Stimulated activated CD8-positive, alpha-beta memory T cell treated with anti-CD3 and anti-CD28 coated beads, Interleukin-15, amount 100 ng/mL, for 24 hours (primary cell): ENCODE results near the gene SMYD2.

ENCODE experiments used
- DNase-seq: peaks from one replicate; pipeline ENCODE4 v3.0.0-alpha.2; 2020; ENCODE audit warnings: low read depth

Gene SMYD2

DNA sequence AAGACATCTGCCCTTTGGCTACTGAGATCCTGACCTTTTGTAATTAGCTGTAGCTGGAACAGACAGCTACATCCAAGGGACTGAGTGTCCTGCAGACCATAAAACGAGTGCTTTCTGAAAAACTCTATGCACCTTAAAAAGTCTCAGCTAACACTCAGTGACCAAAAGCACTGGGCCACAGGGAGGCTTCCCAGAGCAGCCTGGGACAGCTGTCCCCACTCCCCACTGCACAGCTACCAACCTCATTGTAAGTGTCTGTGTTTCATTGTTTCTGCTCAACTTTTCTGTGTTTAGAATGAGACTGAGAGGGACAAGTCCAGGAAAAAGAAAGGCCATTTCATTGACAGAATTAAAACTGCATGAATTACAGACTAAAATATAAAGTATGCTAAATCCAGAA lies 80.7 kb downstream of the SMYD2 start:
- DNase-seq = no peak

DNA sequence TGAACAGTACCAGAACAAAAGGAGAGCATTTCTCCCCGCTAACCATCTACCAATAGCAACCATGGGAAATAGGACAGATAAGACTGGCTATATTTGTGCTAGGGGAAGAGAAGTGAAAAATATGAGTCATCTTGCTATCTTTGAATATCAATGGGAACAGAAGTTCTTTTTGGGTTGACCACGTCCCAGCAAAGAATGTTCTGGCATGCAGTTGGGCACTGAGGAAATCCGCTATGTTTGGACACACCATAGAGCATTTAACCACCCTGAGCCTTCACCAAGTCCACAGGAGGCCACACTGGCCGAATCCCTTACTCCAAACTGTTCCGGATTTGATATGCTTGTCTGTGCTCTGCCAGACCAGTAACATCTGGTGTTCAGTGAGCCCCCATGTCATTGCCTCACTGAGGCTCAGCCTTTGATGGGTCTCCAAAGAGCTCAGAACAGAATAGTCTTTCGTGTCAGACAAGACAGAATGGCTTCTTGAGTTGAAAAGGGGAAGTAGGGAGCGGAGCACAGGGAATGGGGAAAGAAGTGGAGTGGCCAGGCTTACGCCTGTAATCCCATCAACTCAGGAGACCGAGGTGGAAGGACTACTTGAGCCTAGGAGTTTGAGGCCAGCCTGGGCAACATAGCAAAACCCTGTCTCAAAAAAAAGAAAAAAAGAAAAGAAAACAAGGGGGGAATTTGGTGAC lies 81.4 kb downstream of the SMYD2 start:
- DNase-seq = no peak

DNA sequence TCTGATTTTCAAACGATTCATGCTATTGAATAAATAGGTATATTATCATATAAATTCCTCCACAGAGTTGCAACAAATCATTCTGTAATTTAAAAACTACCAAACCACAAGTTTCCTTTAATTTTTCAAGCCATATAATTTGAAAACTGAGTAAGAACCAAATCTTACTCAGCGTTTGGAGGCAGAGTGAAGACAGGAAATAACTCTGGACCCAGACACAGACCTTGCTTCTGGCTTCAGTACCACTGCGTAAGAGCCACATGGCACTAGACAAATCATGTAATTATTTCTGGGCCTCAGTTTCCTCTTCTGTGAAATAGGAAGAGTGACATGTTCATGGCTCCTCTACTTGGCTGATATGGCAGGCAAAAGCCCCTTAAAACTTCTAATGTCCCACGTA lies 82.4 kb downstream of the SMYD2 start:
- no peak for DNase-seq

DNA sequence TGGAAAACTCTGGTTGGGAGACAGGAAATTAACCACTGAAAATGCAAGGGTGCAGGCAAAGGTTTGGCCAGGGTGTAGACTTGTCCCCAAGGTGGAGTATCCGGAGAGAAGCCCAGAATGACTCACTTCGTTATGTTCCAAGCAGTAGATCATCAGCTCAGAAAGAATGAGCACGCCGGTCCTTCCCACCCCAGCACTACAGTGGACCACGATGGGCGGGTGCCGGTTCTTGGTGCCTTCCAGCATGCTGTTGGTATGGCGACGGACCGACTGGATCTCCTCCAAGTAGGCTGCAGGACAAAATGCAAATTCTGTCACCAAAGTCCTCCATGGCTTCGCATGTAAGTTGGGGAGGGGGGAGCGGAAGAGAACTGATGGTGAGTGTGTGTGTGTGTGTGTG lies 83.4 kb downstream of the SMYD2 start:
- DNase-seq = no peak

DNA sequence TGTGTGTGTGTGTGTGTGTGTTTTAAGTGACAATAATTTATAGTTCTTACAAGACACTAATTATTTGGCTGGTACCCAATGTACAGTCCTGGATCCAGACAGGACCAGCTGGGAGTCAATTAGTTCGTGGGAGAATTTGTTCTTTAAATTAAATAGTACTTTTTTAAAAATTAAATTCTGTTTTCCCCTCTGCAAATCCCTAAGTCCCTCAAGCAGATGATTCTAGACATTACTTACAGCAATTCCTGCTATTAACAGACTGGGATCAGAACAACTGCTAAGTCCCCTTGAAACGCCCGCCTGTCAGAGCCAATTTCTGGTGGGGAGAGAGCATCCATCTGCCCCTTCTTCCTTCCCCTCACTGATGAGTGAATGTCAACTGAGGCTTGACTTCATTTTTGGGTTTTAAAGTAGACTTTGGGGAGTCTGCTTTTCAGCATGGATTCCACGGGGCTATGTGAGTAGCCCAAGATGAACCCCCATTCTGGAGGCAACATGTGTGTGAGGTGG lies 83.9 kb downstream of the SMYD2 start:
- no peak for DNase-seq

DNA sequence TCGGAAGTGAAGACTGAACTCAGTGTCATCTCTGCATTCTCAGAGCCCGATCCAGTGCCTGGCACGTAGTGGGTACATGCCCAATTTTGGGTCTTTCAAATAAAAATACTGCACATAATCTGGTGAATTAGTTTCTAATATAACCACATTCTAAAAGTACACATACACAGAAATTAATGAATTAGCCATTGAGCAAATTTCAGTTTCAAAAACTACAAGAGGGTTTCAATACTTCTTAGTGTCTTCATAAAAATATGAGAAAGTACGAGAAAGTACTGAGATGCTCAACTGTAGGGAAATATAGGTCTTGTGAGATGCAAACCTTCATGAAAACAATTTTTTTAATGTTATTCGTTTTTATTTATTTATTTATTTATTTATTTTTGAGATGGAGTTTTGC lies 86.9 kb downstream of the SMYD2 start:
- DNase-seq = no peak

DNA sequence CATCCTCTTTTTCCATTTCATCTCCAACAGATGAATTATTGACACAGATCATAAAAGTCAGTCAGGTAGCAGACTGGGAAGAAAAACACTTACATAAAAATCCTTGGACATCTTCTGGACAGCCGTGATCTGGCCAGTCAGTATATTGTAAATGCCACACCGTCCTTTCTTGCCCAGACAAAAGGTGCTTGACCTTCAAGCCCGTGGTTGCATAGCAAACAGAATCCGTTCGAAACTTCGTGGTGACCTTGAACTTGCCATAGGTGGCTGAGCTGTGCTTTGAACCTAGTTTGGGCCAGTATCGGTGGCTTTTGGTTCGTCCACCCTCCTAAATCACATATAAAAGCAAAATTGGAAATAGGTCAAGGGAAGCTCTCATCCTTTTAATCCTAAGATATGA lies 88.4 kb downstream of the SMYD2 start:
- DNase-seq = no peak

DNA sequence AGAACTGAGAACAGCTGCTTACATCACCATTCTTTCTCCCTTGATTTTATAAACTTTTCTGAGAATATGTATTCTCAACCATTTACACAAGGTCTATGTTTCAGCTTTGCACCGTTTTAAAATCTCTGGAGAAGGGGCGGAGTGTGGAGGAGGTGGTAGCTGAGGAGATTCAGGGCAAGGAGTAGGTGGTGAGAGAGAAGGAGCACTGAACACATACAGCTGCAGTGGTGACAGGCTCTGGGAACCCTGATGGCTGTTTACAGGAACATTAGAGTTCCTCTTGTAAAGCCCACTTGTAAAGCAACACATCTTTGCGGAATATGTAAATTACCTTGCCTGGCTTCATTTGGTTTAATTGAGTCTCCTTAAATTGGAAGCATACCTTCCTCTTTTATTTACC lies 89.7 kb downstream of the SMYD2 start:
- no peak for DNase-seq

DNA sequence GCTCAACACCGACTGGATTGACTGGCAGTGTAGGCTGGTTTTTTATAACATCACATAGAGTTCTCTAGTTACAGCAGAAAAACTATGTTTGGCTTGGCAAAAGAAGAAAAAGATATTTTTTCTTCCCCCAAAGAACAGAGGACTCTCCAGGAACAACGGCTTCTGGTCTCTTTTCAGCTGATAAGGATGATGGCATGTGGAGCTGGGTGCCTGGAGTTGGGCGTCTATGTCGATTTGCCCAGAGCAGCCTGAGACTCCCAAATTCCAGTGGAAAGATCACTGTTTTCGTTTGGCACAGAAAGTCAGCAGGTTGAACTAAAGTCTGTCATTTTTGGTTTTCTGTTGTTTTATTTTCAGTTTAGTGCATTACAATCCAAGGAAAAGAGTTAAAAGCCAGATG lies 91.1 kb downstream of the SMYD2 start:
- DNase-seq = no peak

DNA sequence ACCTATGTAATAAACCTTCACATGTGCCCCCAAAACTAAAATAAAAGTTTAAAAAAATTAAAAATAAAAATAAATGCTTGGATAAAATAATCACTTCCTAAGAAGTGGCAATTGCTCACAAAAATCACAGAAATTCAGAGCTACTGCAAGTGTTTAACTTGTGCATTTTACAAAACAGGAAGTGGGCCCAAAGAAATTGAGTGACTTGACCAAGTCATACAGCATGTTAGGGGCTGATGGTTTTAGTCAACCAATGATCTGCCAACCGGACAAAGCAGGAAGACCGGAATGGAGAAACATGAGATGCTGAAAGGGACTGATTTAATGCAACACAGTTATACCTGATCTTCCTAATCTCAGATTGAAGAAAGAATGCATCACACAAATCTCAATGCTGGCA lies 96.5 kb downstream of the SMYD2 start:
- no peak for DNase-seq

DNA sequence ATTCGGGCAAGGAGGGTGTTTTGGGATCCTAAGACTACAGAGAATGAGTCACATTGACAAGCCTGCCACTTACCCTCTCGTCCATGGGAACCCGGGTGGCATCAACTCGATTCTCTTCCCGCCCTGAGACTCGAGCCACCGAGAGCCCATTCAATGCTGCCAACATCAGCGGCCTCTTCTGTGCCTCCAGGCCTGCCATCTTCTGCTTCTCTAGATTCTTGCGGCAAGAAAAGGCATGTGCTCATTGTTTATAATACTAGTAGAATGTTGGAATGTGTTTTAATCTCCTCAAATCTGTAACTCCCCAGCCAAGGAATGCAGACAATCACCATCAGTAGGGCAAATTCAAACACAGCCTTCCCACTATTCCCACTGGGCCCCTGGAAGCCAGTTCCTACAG lies 96.9 kb downstream of the SMYD2 start:
- DNase-seq = no peak

DNA sequence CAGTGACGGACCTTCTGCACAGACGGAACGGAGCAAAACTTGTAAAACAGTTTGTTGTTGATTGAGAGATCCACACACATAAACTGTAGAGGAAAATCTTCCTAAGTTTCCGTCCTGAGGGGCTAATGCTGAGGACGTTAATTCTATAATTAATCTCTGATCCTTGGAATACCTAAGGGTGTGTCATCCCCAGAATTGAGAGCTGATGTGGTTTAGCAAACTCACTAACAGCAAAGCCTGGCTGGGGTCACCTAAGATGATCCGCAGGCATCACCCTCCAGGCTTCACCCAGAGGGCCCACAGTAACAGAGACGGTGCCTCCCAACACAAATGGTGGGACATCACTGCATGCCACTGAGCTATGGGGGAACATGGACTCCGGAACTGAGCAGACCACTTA lies 97.5 kb downstream of the SMYD2 start:
- no peak for DNase-seq

DNA sequence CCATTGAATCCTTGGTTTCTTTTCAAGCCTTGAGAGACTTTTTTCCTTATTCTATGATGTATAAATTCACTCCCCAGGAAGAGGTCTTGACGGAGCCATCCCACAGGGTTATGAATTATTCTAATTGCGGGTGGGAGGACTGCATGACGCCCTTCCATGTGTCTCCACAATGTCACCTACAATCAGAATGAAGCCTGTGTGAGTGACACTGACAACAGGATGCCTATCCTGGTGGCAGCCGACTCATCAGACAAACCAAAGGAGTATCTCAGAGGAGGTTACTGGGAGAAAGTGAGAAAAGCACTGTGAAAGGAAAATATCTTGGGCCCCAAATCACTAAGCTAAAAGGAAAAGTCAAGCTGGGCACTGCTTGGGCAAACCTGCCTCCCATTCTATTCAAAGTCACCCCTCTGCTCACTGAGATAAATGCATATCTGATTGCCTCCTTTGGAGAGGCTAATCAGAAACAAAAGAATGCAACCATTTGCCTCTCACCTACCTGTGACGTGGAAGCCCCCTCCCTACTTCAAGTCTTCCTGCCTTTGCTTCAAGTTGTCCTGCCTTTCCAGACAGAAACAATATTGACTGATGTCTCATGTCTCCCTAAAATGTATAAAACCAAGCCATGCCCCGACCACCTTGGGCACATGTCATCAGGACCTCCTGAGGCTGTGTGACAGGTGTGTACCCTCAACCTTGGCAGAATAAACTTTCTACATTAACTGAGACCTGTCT lies 98.4 kb downstream of the SMYD2 start:
- no peak for DNase-seq

DNA sequence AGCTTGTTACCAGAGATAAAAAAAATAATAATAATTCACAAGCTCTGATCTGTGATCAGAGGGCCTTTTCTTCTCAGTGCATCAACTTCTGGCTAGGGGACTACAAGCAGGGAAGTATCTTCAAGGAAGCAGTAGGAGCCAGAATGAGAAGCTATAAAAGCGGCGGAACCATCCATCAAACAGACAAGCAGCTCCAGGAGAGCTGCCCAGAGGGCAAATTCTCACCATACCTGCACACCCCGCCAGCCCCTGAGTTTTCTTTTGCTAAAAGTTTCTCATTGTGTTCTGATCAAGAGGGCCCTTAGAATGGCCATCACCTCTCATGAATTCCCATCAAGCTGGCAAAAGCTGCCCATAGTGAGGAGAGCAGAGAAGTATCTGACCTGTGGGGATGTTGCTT lies 99.4 kb downstream of the SMYD2 start:
- no peak for DNase-seq

DNA sequence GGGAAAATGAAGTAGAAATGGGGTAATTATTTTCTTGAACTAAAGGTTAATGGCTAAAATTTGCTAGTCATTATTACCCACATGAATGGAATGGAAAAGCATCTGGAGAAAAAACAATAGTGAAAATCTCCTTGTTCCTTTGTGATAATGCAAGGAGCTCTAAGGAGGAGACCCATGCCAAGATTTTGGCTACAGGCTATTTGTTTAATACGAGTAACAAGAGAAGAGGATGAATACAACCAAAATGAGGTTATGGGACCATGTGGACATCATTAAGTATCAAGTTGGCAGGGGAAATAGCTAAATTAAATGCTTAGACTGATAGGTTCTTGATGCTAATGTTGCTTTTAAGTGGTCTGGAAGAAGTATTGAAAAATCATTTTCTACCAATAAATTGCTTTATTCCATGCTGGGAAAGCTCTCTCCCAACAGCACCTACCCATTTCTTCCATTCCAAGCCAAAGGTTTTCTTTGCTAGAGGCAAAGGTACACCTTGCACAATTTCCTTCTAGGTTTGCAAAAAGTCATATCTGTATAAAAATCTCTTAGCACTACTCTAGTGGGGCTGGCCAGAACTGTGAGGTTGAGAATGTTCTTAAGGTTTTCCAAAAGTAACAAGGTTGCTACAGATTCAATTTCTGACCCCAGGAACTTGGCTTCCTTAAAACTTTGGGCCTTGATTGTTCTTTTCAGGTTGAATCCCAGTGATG lies 100.2 kb downstream of the SMYD2 start:
- no peak for DNase-seq

DNA sequence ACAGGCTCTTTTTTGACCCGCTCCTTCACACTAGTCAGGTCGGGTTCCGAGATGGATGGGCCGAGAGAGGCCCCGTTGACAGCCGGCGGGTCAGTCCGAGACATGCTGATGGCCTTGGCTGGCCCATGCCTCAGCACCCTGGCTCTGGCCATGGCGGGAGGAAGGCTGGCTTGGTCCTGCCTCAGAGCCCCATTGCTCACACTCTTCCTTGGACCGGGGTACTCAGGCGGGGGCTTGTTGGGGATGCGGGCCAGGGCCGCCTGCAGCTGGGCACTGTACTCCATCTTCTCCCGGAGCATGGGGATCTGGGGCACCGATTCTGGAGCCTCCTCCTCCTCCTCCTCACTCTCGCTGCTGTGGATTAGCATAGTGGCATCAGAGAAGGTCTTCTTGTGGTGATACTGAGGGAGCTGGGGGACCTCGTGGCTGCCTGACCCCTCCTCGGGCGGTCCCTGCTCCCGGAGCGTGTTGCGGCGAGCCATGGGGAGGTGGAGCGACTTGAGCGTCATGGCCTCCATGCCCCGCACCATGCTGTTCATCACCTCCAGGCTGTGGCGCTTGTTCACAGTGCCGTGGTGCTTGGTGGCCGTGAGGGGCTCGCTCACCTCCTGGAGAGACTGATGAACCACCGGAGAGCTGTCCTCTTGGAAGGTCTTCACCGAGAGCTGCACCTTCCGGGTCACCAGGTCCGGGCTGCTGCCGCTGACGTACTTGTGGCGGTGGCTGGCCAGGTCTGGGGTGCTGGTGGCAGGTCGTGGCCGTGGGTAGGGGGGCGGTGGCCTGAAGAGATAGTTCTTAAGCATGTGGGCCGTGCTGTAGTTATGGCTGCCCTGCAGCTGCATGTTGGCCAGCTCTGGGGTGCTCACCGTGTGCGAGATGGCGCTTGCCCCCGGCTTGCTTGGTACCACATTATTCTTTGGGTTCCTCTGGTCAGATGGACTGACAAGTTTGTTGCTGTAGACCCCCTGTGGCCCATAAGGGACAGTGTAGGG lies 102.7 kb downstream of the SMYD2 start:
- no peak for DNase-seq

DNA sequence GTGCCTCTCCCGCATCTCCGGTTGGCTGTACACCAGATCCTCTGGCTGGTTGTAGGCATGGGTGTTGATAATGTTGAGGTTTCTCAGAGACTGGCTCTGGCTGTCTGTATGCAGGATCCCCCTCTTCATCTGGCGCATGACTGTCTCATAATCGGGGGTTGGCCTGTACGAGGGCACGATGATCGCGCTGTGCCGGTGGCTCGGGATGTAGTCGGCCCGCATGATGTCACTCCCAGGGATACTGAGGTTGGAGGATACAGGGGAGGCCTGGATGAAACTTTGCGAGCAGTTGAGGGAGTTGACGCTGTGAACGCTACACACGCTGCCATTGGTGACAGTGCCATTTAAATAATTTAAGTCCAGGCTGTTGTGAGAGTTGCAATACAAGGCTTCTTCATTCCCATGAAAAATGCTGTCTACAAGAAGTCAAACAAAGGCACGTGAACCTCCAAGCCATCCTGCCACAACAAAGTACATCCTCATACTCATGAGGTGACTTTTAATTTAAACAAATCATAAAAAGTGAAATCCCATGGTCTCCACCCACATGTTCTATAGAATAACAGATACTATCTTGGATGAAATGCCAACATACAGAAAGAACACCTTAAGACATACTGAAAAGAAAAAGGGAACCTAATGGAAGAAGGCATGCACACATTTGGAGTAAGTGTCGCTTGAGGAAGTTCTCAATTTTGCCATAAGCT lies 103.6 kb downstream of the SMYD2 start:
- no peak for DNase-seq

DNA sequence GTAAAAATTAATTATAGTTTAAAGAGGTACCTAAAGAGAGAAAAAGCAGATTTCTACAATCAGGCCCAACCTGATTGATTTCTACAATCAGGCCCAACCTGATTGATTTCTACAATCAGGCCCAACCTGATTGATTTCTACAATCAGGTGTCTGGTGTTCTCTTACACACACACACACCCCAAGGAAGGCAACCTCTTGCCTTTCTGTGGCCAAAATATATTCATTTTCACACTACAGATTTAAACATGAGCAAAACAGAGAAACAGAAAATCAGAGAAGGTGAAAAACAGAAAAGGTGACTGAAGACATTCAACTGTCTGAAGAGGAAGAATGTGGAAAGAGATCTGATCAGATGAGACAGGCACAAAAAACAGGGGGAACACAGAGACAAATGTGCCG lies 104.5 kb downstream of the SMYD2 start:
- DNase-seq = no peak

DNA sequence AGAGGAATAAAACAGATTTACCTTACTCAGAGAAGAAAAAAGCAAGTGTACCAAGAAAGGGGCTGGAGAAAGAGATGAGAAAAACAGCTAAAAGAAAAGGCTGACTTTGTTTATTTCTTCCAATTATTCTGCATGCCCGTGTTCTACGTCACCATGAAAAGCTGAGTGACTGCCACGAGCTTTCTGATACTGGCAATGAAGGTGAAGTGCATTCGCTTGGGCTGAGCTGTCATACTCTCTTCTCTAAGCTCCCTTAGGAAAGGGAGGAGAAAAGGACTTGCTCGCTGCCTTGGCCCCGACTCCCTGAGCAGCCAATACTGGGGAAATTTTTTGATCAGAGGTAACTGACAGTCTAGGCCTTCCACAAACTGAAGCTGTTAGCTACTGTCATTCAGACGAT lies 105.4 kb downstream of the SMYD2 start:
- no peak for DNase-seq
